ENCODE results near the gene BLNK. TPM values are rescaled to one million over a fixed set of nuclear protein-coding genes. Genes with fewer than 3 reads are reported as not detected.

BLNK gene
- total RNA-seq (10 to 100 TPM in 5 of 6 donors, 1 to 10 TPM in 1; 7.1 to 25.8 (median 12.8) TPM), polyA plus RNA-seq (10 to 100 TPM; 10.4 to 12.9 TPM)

- peak within 1 kb of the TSS; percentile 5 to 45 (median 34) for H3K4me3 ChIP-seq
- peak; percentile 85 to 95 (median 92) for ATAC-seq
- H3K27me3 ChIP-seq = no peaks in the 10 kb centered on the region
- H3K36me3 ChIP-seq = no peaks in the 10 kb centered on the region
- FAIRE-seq = peak; percentile 83
- peak; percentile 70 to 91 (median 80) for DNase-seq
- 8 to 10% methylated on average over 6 of the region's 6 CpGs for WGBS, 2 donors
- H3K9me3 ChIP-seq = no peaks in the 10 kb centered on the region
- intact Hi-C loops (cut with DNase I) = no loop called here
- peaks cover 35 to 49% (median 44%) of the 10 kb centered on the region in 3 donors for H3K4me1 ChIP-seq
- TF ChIP-seq CTCF (IDR thresholded peaks at IDR 0.05) = no peak
- peak within 1 kb of the TSS; percentile 53 to 95 (median 76) for H3K27ac ChIP-seq
These were observed at the start of gene BLNK for GRCh38 chr10:96271016-96271815. BLNK (minus strand) TSS chr10:96271569; CDS start chr10:96271398, 171 bp downstream.

- no peaks in the 10 kb centered on the region for H3K36me3 ChIP-seq
- 23 to 30% methylated on average over 3 of the region's 3 CpGs for WGBS, 2 donors
- H3K9me3 ChIP-seq = no peaks in the 10 kb centered on the region
- no peaks in the 10 kb centered on the region for H3K27me3 ChIP-seq
- intact Hi-C loops (cut with DNase I) = no loop called here
- FAIRE-seq = no peak
- peak in 3 of 4 donors; percentile 14 to 58 (median 46) for ATAC-seq
- no peaks in the 10 kb centered on the region for H3K4me1 ChIP-seq
- DNase-seq = no peak
- no peak for TF ChIP-seq CTCF (IDR thresholded peaks at IDR 0.05)
- H3K27ac ChIP-seq = no peak overlapping the region
- no peak overlapping the region for H3K4me3 ChIP-seq
These were observed 48.5 kb upstream of the BLNK start for GRCh38 chr10:96319754-96320474.

- H3K27ac ChIP-seq = no peak overlapping the region
- FAIRE-seq (no peak), DNase-seq (no peak), ATAC-seq (no peak)
- 74 to 77% methylated on average over 4 of the region's 4 CpGs for WGBS, 2 donors
- intact Hi-C loops (cut with DNase I) = no loop called here
- no peaks in the 10 kb centered on the region for H3K4me1 ChIP-seq
- no peaks in the 10 kb centered on the region for H3K27me3 ChIP-seq
- H3K9me3 ChIP-seq = no peaks in the 10 kb centered on the region
- no peak overlapping the region for H3K4me3 ChIP-seq
- no peak for TF ChIP-seq CTCF (IDR thresholded peaks at IDR 0.05)
- H3K36me3 ChIP-seq = no peaks in the 10 kb centered on the region
These were observed 45.9 kb upstream of the BLNK start for GRCh38 chr10:96317067-96317833.

- DNase-seq (no peak), FAIRE-seq (no peak), ATAC-seq (no peak)
- Histone ChIP-seq H3K27me3 (no peaks in the 10 kb centered on the region), H3K9me3 (no peaks in the 10 kb centered on the region), H3K36me3 (no peaks in the 10 kb centered on the region), H3K27ac (no peak overlapping the region), H3K4me1 (no peaks in the 10 kb centered on the region), H3K4me3 (no peak overlapping the region)
- 61 to 78% methylated on average over 2 of the region's 2 CpGs for WGBS, 2 donors
- no peak for TF ChIP-seq CTCF (IDR thresholded peaks at IDR 0.05)
- intact Hi-C loops (cut with DNase I) = no loop called here
These were observed 42.0 kb upstream of the BLNK start for GRCh38 chr10:96313344-96313743.
